H9 (cell line): ENCODE data around the gene RIPPLY1. TPM values are rescaled to one million over a fixed set of nuclear protein-coding genes. Genes with fewer than 3 reads are reported as not detected.

Experiments
- DNase-seq: peaks from one replicate; pipeline ENCODE4 v3.0.0-alpha.2; 2017
- H2AFZ ChIP-seq: one replicate; pipeline ENCODE4 v1.6.1; 2013; ENCODE audit warnings: mild to moderate bottlenecking, low read length, control low read depth, moderate library complexity
- H2AK5ac ChIP-seq: 2 replicates; pipeline ENCODE4 v1.6.1; 2013; ENCODE audit warnings: low read length, control low read depth, mixed read lengths; ENCODE audit not compliant: insufficient read length
- H2BK120ac ChIP-seq: one replicate; pipeline ENCODE4 v1.6.1; 2013; ENCODE audit warnings: low read depth, mild to moderate bottlenecking, low read length, control low read depth, inconsistent platforms; ENCODE audit not compliant: poor library complexity, severe bottlenecking
- H2BK12ac ChIP-seq: 2 replicates; pipeline ENCODE4 v1.6.1; 2013; ENCODE audit warnings: low read length, control low read depth, mixed read lengths, low read depth; ENCODE audit not compliant: insufficient read length
- H2BK15ac ChIP-seq: 2 replicates; pipeline ENCODE4 v1.6.1; 2013; ENCODE audit warnings: low read depth, low read length, control low read depth
- H2BK20ac ChIP-seq: one replicate; pipeline ENCODE4 v1.6.1; 2013; ENCODE audit warnings: low read depth, mild to moderate bottlenecking, low read length, control low read depth, inconsistent platforms; ENCODE audit not compliant: poor library complexity, severe bottlenecking
- H2BK5ac ChIP-seq: 2 replicates; pipeline ENCODE4 v1.6.1; 2013; ENCODE audit warnings: low read length, control low read depth, mixed read lengths; ENCODE audit not compliant: insufficient read length
- H3K14ac ChIP-seq: 2 replicates; pipeline ENCODE4 v1.6.1; 2013; ENCODE audit warnings: low read length, control low read depth; ENCODE audit not compliant: insufficient read depth
- H3K18ac ChIP-seq: 2 replicates; pipeline ENCODE4 v1.6.1; 2013; ENCODE audit warnings: low read depth, mild to moderate bottlenecking, mixed read lengths, low read length, control low read depth; ENCODE audit not compliant: insufficient read length
- H3K23ac ChIP-seq: 2 replicates; pipeline ENCODE4 v1.6.1; 2013; ENCODE audit warnings: low read length, control low read depth, mixed read lengths, low read depth; ENCODE audit not compliant: insufficient read length
- H3K23me2 ChIP-seq: 2 replicates; pipeline ENCODE4 v1.6.1; 2013; ENCODE audit warnings: low read depth, mild to moderate bottlenecking, mixed read lengths, low read length, control low read depth; ENCODE audit not compliant: insufficient read length, poor library complexity, severe bottlenecking
- H3K27ac ChIP-seq: 2 replicates; pipeline ENCODE4 v1.5.1; 2013; ENCODE audit warnings: low read length, control low read depth, mixed read lengths, low read depth; ENCODE audit not compliant: insufficient read length
- H3K27me3 ChIP-seq: 2 replicates; pipeline ENCODE4 v1.6.1; 2013; ENCODE audit warnings: low read length, control low read depth, inconsistent platforms; ENCODE audit not compliant: insufficient read depth
- H3K4ac ChIP-seq: 2 replicates; pipeline ENCODE4 v1.6.1; 2013; ENCODE audit warnings: low read depth, mild to moderate bottlenecking, control low read depth, inconsistent platforms, low read length, moderate library complexity
- H3K4me1 ChIP-seq: 2 replicates; pipeline ENCODE4 v1.6.1; 2013; ENCODE audit warnings: low read length, control low read depth, inconsistent platforms; ENCODE audit not compliant: insufficient read depth
- H3K4me2 ChIP-seq: 2 replicates; pipeline ENCODE4 v1.6.1; 2013; ENCODE audit warnings: low read length, control low read depth, mixed read lengths; ENCODE audit not compliant: insufficient read length, insufficient read depth
- H3K56ac ChIP-seq: 2 replicates; pipeline ENCODE4 v1.6.1; 2013; ENCODE audit warnings: low read depth, mild to moderate bottlenecking, mixed read lengths, low read length, control low read depth; ENCODE audit not compliant: insufficient read length
- H3K79me1 ChIP-seq: 2 replicates; pipeline ENCODE4 v1.6.1; 2013; ENCODE audit warnings: low read depth, mild to moderate bottlenecking, moderate library complexity, low read length, control low read depth, inconsistent platforms; ENCODE audit not compliant: insufficient read depth, poor library complexity, severe bottlenecking
- H3K79me2 ChIP-seq: 2 replicates; pipeline ENCODE4 v1.6.1; 2013; ENCODE audit warnings: low read length, control low read depth, inconsistent platforms; ENCODE audit not compliant: insufficient read depth
- H3K9ac ChIP-seq: 2 replicates; pipeline ENCODE4 v1.6.1; 2013; ENCODE audit warnings: low read length, control low read depth, mixed read lengths; ENCODE audit not compliant: insufficient read length; ENCODE audit errors: extremely low read depth
- H3K9me3 ChIP-seq: one replicate; pipeline ENCODE4 v1.6.1; 2013; ENCODE audit warnings: low read depth, low read length, inconsistent platforms; ENCODE audit not compliant: control insufficient read depth
- H3T11ph ChIP-seq: one replicate; pipeline ENCODE4 v1.6.1; 2013; ENCODE audit warnings: mild to moderate bottlenecking, low read length, control low read depth, inconsistent platforms
- H4K20me1 ChIP-seq: one replicate; pipeline ENCODE4 v1.6.1; 2013; ENCODE audit not compliant: control insufficient read depth, insufficient read length, insufficient read depth
- H4K5ac ChIP-seq: 2 replicates; pipeline ENCODE4 v1.6.1; 2013; ENCODE audit warnings: low read depth, mild to moderate bottlenecking, mixed read lengths, low read length, control low read depth; ENCODE audit not compliant: insufficient read length
- H4K8ac ChIP-seq: replicated peaks from 2 replicates; pipeline ENCODE4 v1.6.1; 2013; ENCODE audit warnings: low read length, control low read depth, mixed read lengths, low read depth; ENCODE audit not compliant: insufficient read length
- H4K91ac ChIP-seq: 2 replicates; pipeline ENCODE4 v1.6.1; 2013; ENCODE audit warnings: low read depth, mild to moderate bottlenecking, moderate library complexity, mixed read lengths, low read length, control low read depth; ENCODE audit not compliant: insufficient read length
- H3K27ac Mint-ChIP-seq, 3 experiments: 2 replicates in 2 of 3; 3 replicates in 1 of 3; pipeline ENCODE4 v1.8.0; 2020 to 2021; ENCODE audit warnings: mixed read lengths in 3 of 3, mild to moderate bottlenecking in 1 of 3, moderate library complexity in 1 of 3
- H3K27me3 Mint-ChIP-seq: 2 replicates; pipeline ENCODE4 v1.8.0; 2021; ENCODE audit warnings: low read depth, mild to moderate bottlenecking, moderate library complexity, mixed read lengths
- H3K36me3 Mint-ChIP-seq, 3 experiments: 2 replicates in 2 of 3; 3 replicates in 1 of 3; pipeline ENCODE4 v1.8.0; 2020 to 2021; ENCODE audit warnings: low read depth in 3 of 3, mixed read lengths in 3 of 3; ENCODE audit not compliant: insufficient read depth in 1 of 3
- H3K4me1 Mint-ChIP-seq, 2 experiments: 2 replicates each; pipeline ENCODE4 v1.8.0; 2020; ENCODE audit warnings: mixed read lengths in 2 of 2
- H3K4me3 Mint-ChIP-seq, 2 experiments: 2 replicates in 1 of 2; 3 replicates in 1 of 2; pipeline ENCODE4 v1.8.0; 2020 to 2021; ENCODE audit warnings: mild to moderate bottlenecking in 2 of 2, mixed read lengths in 2 of 2, moderate library complexity in 1 of 2
- H3K9me3 Mint-ChIP-seq, 2 experiments: 2 replicates in 1 of 2; 3 replicates in 1 of 2; pipeline ENCODE4 v1.8.0; 2020; ENCODE audit warnings: mild to moderate bottlenecking in 2 of 2, mixed read lengths in 2 of 2, moderate library complexity in 1 of 2
- CTCF ChIP-seq: fragments of 200-600 bp; sonication (generic); conservative IDR thresholded peaks from 3 replicates; pipeline ENCODE4 v1.8.0; 2021; ENCODE audit warnings: antibody characterized with exemption, mild to moderate bottlenecking
- WGBS: extraction: QIAGEN DNeasy Blood & Tissue Kit; methylation state at CpG from one replicate; pipeline ENCODE4 v1.1.7; 2013; ENCODE audit warnings: missing lambda C conversion rate, low lambda C conversion rate, mixed read lengths; ENCODE audit not compliant: insufficient read length; ENCODE audit errors: extremely low coverage; 5-methylcytosine and 5-hydroxymethylcytosine counted together
- total RNA-seq: library from RNA; stranded (reverse); gene quantifications from 2 replicates; pipeline ENCODE4 v1.2.1, GENCODE V29; 2021

The RIPPLY1 gene
- total RNA-seq, 1 experiment from 2014 or later, result not detected

GRCh38 chrX:106906361-106906760, 3.2 kb upstream of the RIPPLY1 start:
- no peaks in the 10 kb centered on the region; a peak in 1 of 4 replicates for H3K4me1 Mint-ChIP-seq
- no peak overlapping the region for H3K4me2 ChIP-seq
- no peak overlapping the region for H3K9ac ChIP-seq
- no peak overlapping the region for H2AK5ac ChIP-seq
- H4K20me1 ChIP-seq, result no peaks in the 10 kb centered on the region
- no peaks in the 10 kb centered on the region for H3K79me1 ChIP-seq
- no peak overlapping the region for H2AFZ ChIP-seq
- no peak overlapping the region for H3K18ac ChIP-seq
- no peak overlapping the region for H3K27ac ChIP-seq
- WGBS, result no CpG with 5 or more reads among the region's 6 CpGs
- H3K27ac Mint-ChIP-seq, result no peak overlapping the region
- H4K5ac ChIP-seq, result no peak overlapping the region
- no peak for TF ChIP-seq CTCF
- no peak overlapping the region for H2BK15ac ChIP-seq
- H3K56ac ChIP-seq, result no peak overlapping the region
- H3K4ac ChIP-seq, result no peak overlapping the region
- no peaks in the 10 kb centered on the region for H3K79me2 ChIP-seq
- H3K36me3 Mint-ChIP-seq, result peaks cover 0 to 5% (median 0%) of the 10 kb centered on the region in 3 experiments; a peak in 1 of 7 replicates
- no peak overlapping the region for H4K91ac ChIP-seq
- no peak overlapping the region for H4K8ac ChIP-seq
- no peak overlapping the region for H3T11ph ChIP-seq
- H3K9me3 Mint-ChIP-seq, result peaks cover 0 to 60% of the 10 kb centered on the region in 2 experiments; a peak in 2 of 5 replicates
- no peaks in the 10 kb centered on the region for H3K4me1 ChIP-seq
- H3K27me3 ChIP-seq, result no peaks in the 10 kb centered on the region
- H3K14ac ChIP-seq, result no peak overlapping the region
- no peak overlapping the region for H3K4me3 Mint-ChIP-seq
- H3K9me3 ChIP-seq, result peaks cover 5% of the 10 kb centered on the region
- no peak overlapping the region for H2BK120ac ChIP-seq
- peaks cover 2% of the 10 kb centered on the region; the same call in 1 of the 2 replicates for H3K27me3 Mint-ChIP-seq
- no peak overlapping the region for H2BK12ac ChIP-seq
- H2BK5ac ChIP-seq, result no peak overlapping the region
- H2BK20ac ChIP-seq, result no peak overlapping the region
- no peak overlapping the region for H3K23ac ChIP-seq
- no peaks in the 10 kb centered on the region for H3K23me2 ChIP-seq
- no peak for DNase-seq
